ENCODE results near the gene PAM. TPM values are rescaled to one million over a fixed set of nuclear protein-coding genes. Genes with fewer than 3 reads are reported as not detected.
A peak's percentile ranks its signal among the peaks of the same experiment; 100 is the strongest.

Gene PAM
- total RNA-seq, 1 experiment from 2014 or later = 142 TPM

DNA sequence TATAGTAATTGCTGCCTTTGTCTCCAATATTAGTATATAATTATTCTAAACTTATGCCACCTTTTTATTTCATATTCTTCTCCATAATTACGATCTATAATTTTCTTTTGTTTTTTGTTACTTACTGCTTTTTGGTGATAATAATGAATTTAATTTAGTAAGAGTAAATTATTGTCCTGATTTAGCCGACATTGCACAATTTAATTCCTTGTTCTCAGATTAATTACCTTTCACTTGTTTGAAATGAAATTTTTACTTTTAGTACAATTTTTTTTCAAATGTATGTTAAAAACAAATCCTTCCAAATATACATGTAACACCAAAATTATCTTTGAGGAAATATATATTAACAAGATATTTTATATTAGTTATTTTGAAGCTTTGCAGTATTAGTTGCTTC is 201.5 kb downstream of the PAM start:
- Mint-ChIP-seq H3K9me3 (ENCODE audit: low read depth, unreplicated experiment) (no peaks in the 10 kb centered on the region), H3K36me3 (ENCODE audit: insufficient read depth, unreplicated experiment) (no peaks in the 10 kb centered on the region), H3K4me1 (ENCODE audit: low read depth, unreplicated experiment) (peaks cover 15% of the 10 kb centered on the region), H3K27ac (ENCODE audit: unreplicated experiment) (no peak overlapping the region), H3K27me3 (ENCODE audit: unreplicated experiment) (no peaks in the 10 kb centered on the region), H3K4me3 (ENCODE audit: low read depth, unreplicated experiment) (no peak overlapping the region)
- no peak for DNase-seq
- CTCF ChIA-PET = no interaction called here
- intact Hi-C loops (cut with micrococcal nuclease; ENCODE audit: unreplicated experiment) = no loop called here
- no TSS peak for BruUV-seq (replicated peaks)
- TF ChIP-seq, protein P1, sequence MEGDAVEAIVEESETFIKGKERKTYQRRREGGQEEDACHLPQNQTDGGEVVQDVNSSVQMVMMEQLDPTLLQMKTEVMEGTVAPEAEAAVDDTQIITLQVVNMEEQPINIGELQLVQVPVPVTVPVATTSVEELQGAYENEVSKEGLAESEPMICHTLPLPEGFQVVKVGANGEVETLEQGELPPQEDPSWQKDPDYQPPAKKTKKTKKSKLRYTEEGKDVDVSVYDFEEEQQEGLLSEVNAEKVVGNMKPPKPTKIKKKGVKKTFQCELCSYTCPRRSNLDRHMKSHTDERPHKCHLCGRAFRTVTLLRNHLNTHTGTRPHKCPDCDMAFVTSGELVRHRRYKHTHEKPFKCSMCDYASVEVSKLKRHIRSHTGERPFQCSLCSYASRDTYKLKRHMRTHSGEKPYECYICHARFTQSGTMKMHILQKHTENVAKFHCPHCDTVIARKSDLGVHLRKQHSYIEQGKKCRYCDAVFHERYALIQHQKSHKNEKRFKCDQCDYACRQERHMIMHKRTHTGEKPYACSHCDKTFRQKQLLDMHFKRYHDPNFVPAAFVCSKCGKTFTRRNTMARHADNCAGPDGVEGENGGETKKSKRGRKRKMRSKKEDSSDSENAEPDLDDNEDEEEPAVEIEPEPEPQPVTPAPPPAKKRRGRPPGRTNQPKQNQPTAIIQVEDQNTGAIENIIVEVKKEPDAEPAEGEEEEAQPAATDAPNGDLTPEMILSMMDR (IDR thresholded peaks at IDR 0.05; ENCODE audit: unreplicated experiment) = no peak

- no peak overlapping the region for H3K27ac Mint-ChIP-seq (ENCODE audit: unreplicated experiment)
- intact Hi-C loops (cut with micrococcal nuclease; ENCODE audit: unreplicated experiment) = no loop called here
- H3K4me1 Mint-ChIP-seq (ENCODE audit: low read depth, unreplicated experiment) = peaks cover 15% of the 10 kb centered on the region
- H3K27me3 Mint-ChIP-seq (ENCODE audit: unreplicated experiment) = no peaks in the 10 kb centered on the region
- no peak overlapping the region for H3K4me3 Mint-ChIP-seq (ENCODE audit: low read depth, unreplicated experiment)
- no TSS peak for BruUV-seq (replicated peaks)
- no peaks in the 10 kb centered on the region for H3K9me3 Mint-ChIP-seq (ENCODE audit: low read depth, unreplicated experiment)
- TF ChIP-seq, protein P1 (IDR thresholded peaks at IDR 0.05; ENCODE audit: unreplicated experiment) = no peak
- CTCF ChIA-PET = no interaction called here
- H3K36me3 Mint-ChIP-seq (ENCODE audit: insufficient read depth, unreplicated experiment) = no peaks in the 10 kb centered on the region
- no peak for DNase-seq
These were observed 202.0 kb downstream of the PAM start for GRCh38 chr5:102957141-102957540.

DNA sequence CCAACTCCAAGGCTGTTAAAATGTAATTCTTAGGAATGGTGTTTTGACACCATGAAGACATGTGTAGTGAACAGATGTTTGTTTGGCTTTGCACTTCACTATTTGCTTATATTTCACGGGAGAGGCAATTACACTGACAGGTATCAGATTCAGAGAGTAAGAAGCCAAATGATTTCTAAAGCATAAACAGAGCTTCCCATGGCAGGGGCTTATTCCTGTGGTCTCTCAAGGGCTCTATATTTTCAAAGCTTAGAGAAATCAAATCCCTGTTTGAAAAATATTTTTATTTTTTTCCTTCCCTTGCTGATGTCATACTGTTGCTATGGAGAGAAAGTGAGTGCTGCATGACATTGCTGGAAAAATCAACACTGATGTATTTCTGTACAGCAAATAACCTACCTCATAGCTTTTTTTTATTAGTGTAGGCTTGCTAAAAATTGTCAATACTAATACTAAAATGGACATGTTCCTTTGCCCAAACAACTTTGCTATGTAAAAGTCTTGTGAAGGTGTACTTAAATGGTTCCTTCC is 203.4 kb downstream of the PAM start:
- Mint-ChIP-seq H3K4me3 (ENCODE audit: low read depth, unreplicated experiment) (no peak overlapping the region), H3K27ac (ENCODE audit: unreplicated experiment) (peak overlapping the region; percentile 42), H3K27me3 (ENCODE audit: unreplicated experiment) (no peaks in the 10 kb centered on the region), H3K4me1 (ENCODE audit: low read depth, unreplicated experiment) (peaks cover 15% of the 10 kb centered on the region), H3K9me3 (ENCODE audit: low read depth, unreplicated experiment) (no peaks in the 10 kb centered on the region), H3K36me3 (ENCODE audit: insufficient read depth, unreplicated experiment) (no peaks in the 10 kb centered on the region)
- intact Hi-C loops (cut with micrococcal nuclease; ENCODE audit: unreplicated experiment) = no loop called here
- CTCF ChIA-PET = interaction anchor here (0.6 kb wide), 1 partner anchor 11 kb away, joined by 3 read pairs; no protein-coding TSS in a partner anchor
- TF ChIP-seq, protein P1 (IDR thresholded peaks at IDR 0.05; ENCODE audit: unreplicated experiment) = no peak
- BruUV-seq (replicated peaks) = no TSS peak
- DNase-seq = no peak

DNA sequence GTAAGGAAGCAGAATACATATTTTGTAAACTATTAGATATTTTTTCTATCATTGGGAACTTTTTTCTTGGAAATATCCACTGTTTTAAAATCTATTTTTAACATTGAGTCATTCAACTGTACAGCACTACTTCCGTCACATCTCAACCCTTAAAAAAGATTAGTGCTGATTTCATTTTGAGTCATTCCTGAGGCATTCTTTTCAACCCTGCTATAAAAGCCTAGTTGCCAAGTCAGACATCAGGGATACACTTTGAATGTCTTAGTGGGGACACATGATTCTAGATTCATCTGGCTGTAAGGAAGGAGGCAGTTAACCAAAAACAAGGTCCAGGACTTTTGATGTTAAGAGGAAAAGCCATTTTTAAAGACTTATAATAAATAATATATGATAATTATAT is 203.9 kb downstream of the PAM start:
- CTCF ChIA-PET = no interaction called here
- DNase-seq = no peak
- peak overlapping the region; percentile 42 for H3K27ac Mint-ChIP-seq (ENCODE audit: unreplicated experiment)
- TF ChIP-seq, protein P1 (IDR thresholded peaks at IDR 0.05; ENCODE audit: unreplicated experiment) = no peak
- no peak overlapping the region for H3K4me3 Mint-ChIP-seq (ENCODE audit: low read depth, unreplicated experiment)
- no peaks in the 10 kb centered on the region for H3K27me3 Mint-ChIP-seq (ENCODE audit: unreplicated experiment)
- intact Hi-C loops (cut with micrococcal nuclease; ENCODE audit: unreplicated experiment) = no loop called here
- no peaks in the 10 kb centered on the region for H3K9me3 Mint-ChIP-seq (ENCODE audit: low read depth, unreplicated experiment)
- BruUV-seq (replicated peaks) = no TSS peak
- H3K36me3 Mint-ChIP-seq (ENCODE audit: insufficient read depth, unreplicated experiment) = no peaks in the 10 kb centered on the region
- peaks cover 15% of the 10 kb centered on the region for H3K4me1 Mint-ChIP-seq (ENCODE audit: low read depth, unreplicated experiment)
